ENCODE data around the gene CEP164. TPM values are rescaled to one million over a fixed set of nuclear protein-coding genes. Genes with fewer than 3 reads are reported as not detected.

CEP164 gene
- total and polyA plus RNA-seq, 2 of the 4 experiments (the other 2 are of a cell fraction), result 23.3 to 26.9 TPM

DNA sequence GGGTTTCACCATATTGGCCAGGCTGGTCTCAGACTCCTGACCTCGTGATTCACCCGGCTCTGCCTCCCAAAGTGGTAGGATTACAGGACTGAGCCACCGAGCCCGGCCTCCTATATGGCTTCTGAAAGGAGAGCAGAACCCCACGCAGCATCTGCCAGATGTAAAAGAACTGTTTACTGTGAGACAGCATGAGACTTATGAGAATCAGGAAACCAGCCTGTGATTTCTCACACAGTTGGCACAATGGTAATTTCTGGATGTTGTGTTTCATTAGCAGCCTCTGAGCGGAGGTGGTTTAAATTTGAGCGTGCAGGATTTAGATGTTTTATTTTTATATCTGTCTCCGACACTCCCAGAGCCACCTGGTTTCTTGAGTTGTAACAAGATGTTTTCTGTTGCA, 33.8 kb downstream of the CEP164 start:
- in situ Hi-C loops (cut with MboI; ENCODE audit: low sequenced_read_pairs), result loop anchor here (25.0 kb wide), 1 partner anchor 1001 kb away; the partner anchor contains the start of gene UBE4A
- CTCF ChIA-PET, result interaction anchor here (0.7 kb wide), 1 partner anchor 35 kb away, joined by 3 read pairs; no protein-coding TSS in a partner anchor
- POLR2A ChIA-PET (ENCODE audit: unreplicated experiment), result no interaction called here
- WGBS, 2 experiments (ENCODE audit: extremely low coverage in 2 of 2, insufficient read length in 1 of 2), result no CpG with 5 or more reads among the region's 8 CpGs
- ATAC-seq (ENCODE audit: low read depth) (no peak), DNase-seq (no peak)
- no peak overlapping the region for H3K23ac ChIP-seq (ENCODE audit: low read depth, low read length)
- no peak overlapping the region for H4K91ac ChIP-seq (ENCODE audit: insufficient read depth, low read depth, low read length)
- no peak overlapping the region for H3K18ac ChIP-seq (ENCODE audit: low read depth, low read length)
- H3K79me1 ChIP-seq (ENCODE audit: low read depth in 1 of 2, low read length in 2 of 2), result peaks cover 4 to 6% of the 10 kb centered on the region in 2 experiments; a peak in 1 of 4 replicates
- H3K4me1 ChIP-seq (ENCODE audit: control insufficient read depth, insufficient read depth, low read length), result 0 out of 2 replicates have a peak, but pooled peaks cover 2% of the 10 kb centered on the region
- dilution Hi-C loops (cut with HindIII; ENCODE audit: low sequenced_read_pairs, unreplicated experiment), result no loop called here
- H3K4me3 ChIP-seq (ENCODE audit: insufficient read depth, low read depth, low read length), result no peak overlapping the region
- peaks cover 37% of the 10 kb centered on the region for H3K36me3 ChIP-seq (ENCODE audit: control insufficient read depth, insufficient read depth, low read length)
- no peak overlapping the region for H3K27ac ChIP-seq (ENCODE audit: insufficient read depth, low read length)
- no peak overlapping the region for H2AFZ ChIP-seq (replicated peaks; ENCODE audit: low read length, poor library complexity)
- no peak overlapping the region for H2BK15ac ChIP-seq (ENCODE audit: low read depth, low read length)
- H2AK9ac ChIP-seq (replicated peaks; ENCODE audit: low read depth, low read length, poor library complexity), result no peak overlapping the region
- peaks cover 7% of the 10 kb centered on the region for H3K9me1 ChIP-seq (ENCODE audit: insufficient read depth, low read length)
- H4K8ac ChIP-seq (ENCODE audit: low read depth in 2 of 2, low read length in 2 of 2), result no peak overlapping the region
- no peaks in the 10 kb centered on the region for H3K27me3 ChIP-seq (ENCODE audit: control insufficient read depth, insufficient read depth, low read length)
- H4K5ac ChIP-seq (ENCODE audit: low read depth, low read length), result no peak overlapping the region
- TF ChIP-seq MXI1 (IDR thresholded peaks at IDR 0.05; ENCODE audit: borderline replicate concordance, low read depth, low read length), result no peak
- TF ChIP-seq BHLHE40 (IDR thresholded peaks at IDR 0.05; ENCODE audit: low read depth, low read length), result no peak
- TF ChIP-seq FOS (IDR thresholded peaks at IDR 0.05; ENCODE audit: low read depth, low read length), result no peak
- TF ChIP-seq, protein P1, sequence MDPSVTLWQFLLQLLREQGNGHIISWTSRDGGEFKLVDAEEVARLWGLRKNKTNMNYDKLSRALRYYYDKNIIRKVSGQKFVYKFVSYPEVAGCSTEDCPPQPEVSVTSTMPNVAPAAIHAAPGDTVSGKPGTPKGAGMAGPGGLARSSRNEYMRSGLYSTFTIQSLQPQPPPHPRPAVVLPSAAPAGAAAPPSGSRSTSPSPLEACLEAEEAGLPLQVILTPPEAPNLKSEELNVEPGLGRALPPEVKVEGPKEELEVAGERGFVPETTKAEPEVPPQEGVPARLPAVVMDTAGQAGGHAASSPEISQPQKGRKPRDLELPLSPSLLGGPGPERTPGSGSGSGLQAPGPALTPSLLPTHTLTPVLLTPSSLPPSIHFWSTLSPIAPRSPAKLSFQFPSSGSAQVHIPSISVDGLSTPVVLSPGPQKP (IDR thresholded peaks at IDR 0.05; ENCODE audit: borderline replicate concordance, low read depth, low read length), result no peak
- no peak for TF ChIP-seq CHD1 (IDR thresholded peaks at IDR 0.05; ENCODE audit: low read depth, low read length)
- no peak for TF ChIP-seq POLR2A (IDR thresholded peaks at IDR 0.05; ENCODE audit: low read depth, low read length)
- TF ChIP-seq RFX5 (IDR thresholded peaks at IDR 0.05; ENCODE audit: low read depth, low read length), result no peak
- no peak for TF ChIP-seq SMC3 (IDR thresholded peaks at IDR 0.05; ENCODE audit: low read depth, low read length)
- no peak for TF ChIP-seq RAD21 (IDR thresholded peaks at IDR 0.05; ENCODE audit: low read length)
- TF ChIP-seq, protein P2, sequence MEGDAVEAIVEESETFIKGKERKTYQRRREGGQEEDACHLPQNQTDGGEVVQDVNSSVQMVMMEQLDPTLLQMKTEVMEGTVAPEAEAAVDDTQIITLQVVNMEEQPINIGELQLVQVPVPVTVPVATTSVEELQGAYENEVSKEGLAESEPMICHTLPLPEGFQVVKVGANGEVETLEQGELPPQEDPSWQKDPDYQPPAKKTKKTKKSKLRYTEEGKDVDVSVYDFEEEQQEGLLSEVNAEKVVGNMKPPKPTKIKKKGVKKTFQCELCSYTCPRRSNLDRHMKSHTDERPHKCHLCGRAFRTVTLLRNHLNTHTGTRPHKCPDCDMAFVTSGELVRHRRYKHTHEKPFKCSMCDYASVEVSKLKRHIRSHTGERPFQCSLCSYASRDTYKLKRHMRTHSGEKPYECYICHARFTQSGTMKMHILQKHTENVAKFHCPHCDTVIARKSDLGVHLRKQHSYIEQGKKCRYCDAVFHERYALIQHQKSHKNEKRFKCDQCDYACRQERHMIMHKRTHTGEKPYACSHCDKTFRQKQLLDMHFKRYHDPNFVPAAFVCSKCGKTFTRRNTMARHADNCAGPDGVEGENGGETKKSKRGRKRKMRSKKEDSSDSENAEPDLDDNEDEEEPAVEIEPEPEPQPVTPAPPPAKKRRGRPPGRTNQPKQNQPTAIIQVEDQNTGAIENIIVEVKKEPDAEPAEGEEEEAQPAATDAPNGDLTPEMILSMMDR (conservative IDR thresholded peaks at IDR 0.05; ENCODE audit: low read depth, low read length), result no peak
- no peak for TF ChIP-seq RCOR1 (IDR thresholded peaks at IDR 0.05; ENCODE audit: insufficient replicate concordance, low read length)
- TF ChIP-seq CEBPB (IDR thresholded peaks at IDR 0.05; ENCODE audit: low read depth, low read length), result no peak
- no peak for TF ChIP-seq NFE2L2 (IDR thresholded peaks at IDR 0.05; ENCODE audit: low read depth, low read length)
- TF ChIP-seq MAZ (IDR thresholded peaks at IDR 0.05; ENCODE audit: borderline replicate concordance, low read depth, low read length), result no peak
- TF ChIP-seq, protein P3, sequence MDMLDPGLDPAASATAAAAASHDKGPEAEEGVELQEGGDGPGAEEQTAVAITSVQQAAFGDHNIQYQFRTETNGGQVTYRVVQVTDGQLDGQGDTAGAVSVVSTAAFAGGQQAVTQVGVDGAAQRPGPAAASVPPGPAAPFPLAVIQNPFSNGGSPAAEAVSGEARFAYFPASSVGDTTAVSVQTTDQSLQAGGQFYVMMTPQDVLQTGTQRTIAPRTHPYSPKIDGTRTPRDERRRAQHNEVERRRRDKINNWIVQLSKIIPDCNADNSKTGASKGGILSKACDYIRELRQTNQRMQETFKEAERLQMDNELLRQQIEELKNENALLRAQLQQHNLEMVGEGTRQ (IDR thresholded peaks at IDR 0.05; ENCODE audit: low read depth, low read length), result no peak
- TF ChIP-seq MAFK (IDR thresholded peaks at IDR 0.05; ENCODE audit: low read depth, low read length), result no peak
- H3K9ac ChIP-seq (ENCODE audit: low read depth, low read length), result no peak overlapping the region
- intact Hi-C loops (cut with micrococcal nuclease), result no loop called here
- H3K14ac ChIP-seq (replicated peaks; ENCODE audit: low read depth, low read length), result no peak overlapping the region
- H2BK120ac ChIP-seq (ENCODE audit: low read depth, low read length), result no peak overlapping the region
- H2AK5ac ChIP-seq (ENCODE audit: low read depth, low read length), result no peak overlapping the region
- H2BK5ac ChIP-seq (ENCODE audit: low read depth, low read length, poor library complexity, severe bottlenecking), result no peak overlapping the region
- H3K4ac ChIP-seq (ENCODE audit: low read depth, low read length), result no peak overlapping the region
- no peaks in the 10 kb centered on the region for H3K9me3 ChIP-seq (ENCODE audit: control insufficient read depth, insufficient read depth, low read length)
- no peaks in the 10 kb centered on the region for H4K20me1 ChIP-seq (ENCODE audit: insufficient read depth, low read length)
- no peak overlapping the region for H3K4me2 ChIP-seq (ENCODE audit: low read depth, low read length)
- BruUV-seq (replicated peaks), result no TSS peak
- H3K56ac ChIP-seq (ENCODE audit: extremely low read depth, insufficient read depth, low read length), result no peak overlapping the region
- no peak overlapping the region for H2BK20ac ChIP-seq (ENCODE audit: low read depth, low read length)

Measured in IMR-90 (cell line).